ENCODE measurements around the gene RWDD2A.

The RWDD2A gene

GRCh38 chr6:83218646-83219045 lies 25.5 kb downstream of the RWDD2A start:
- DNase-seq (ENCODE audit: low read depth in 2 of 2) = no peak
- H3K4me3 ChIP-seq (replicated peaks in 1 of 2; ENCODE audit: low read depth in 2 of 2, low read length in 2 of 2) = no peak overlapping the region
- TF ChIP-seq, protein P1, sequence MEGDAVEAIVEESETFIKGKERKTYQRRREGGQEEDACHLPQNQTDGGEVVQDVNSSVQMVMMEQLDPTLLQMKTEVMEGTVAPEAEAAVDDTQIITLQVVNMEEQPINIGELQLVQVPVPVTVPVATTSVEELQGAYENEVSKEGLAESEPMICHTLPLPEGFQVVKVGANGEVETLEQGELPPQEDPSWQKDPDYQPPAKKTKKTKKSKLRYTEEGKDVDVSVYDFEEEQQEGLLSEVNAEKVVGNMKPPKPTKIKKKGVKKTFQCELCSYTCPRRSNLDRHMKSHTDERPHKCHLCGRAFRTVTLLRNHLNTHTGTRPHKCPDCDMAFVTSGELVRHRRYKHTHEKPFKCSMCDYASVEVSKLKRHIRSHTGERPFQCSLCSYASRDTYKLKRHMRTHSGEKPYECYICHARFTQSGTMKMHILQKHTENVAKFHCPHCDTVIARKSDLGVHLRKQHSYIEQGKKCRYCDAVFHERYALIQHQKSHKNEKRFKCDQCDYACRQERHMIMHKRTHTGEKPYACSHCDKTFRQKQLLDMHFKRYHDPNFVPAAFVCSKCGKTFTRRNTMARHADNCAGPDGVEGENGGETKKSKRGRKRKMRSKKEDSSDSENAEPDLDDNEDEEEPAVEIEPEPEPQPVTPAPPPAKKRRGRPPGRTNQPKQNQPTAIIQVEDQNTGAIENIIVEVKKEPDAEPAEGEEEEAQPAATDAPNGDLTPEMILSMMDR (IDR thresholded peaks at IDR 0.05; ENCODE audit: low read depth, low read length) = no peak

DNA sequence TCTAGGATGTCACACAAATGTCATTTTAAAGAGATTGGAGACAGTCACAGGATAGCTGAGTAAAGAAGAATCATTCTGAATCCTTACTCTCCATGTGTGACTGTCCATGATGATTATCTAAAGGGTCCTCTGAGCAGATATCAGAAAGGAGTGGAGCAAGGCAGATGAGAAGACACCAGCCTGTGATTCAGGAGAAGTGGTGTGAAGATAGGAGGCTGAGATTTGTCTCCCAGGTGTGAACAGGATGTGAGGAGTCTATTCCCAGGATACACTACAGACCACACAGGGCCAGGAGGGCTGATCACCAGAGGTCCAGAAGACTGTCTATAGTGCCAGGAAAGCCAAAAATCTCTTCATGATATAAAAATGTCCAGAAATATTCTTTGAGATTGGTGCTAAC lies 27.0 kb downstream of the RWDD2A start:
- TF ChIP-seq, protein P1 (IDR thresholded peaks at IDR 0.05; ENCODE audit: low read depth, low read length) = no peak
- no peak for DNase-seq (ENCODE audit: low read depth in 2 of 2)
- no peak overlapping the region for H3K4me3 ChIP-seq (replicated peaks in 1 of 2; ENCODE audit: low read depth in 2 of 2, low read length in 2 of 2)

- peak in 1 of 2 donors; percentile 35 for DNase-seq (ENCODE audit: low read depth in 2 of 2)
- TF ChIP-seq, protein P1 (IDR thresholded peaks at IDR 0.05; ENCODE audit: low read depth, low read length) = no peak
- no peak overlapping the region for H3K4me3 ChIP-seq (replicated peaks in 1 of 2; ENCODE audit: low read depth in 2 of 2, low read length in 2 of 2)
Observed at GRCh38 chr6:83221276-83221675, 28.1 kb downstream of the RWDD2A start.

- peak; percentile 71 to 72 for DNase-seq (ENCODE audit: low read depth in 2 of 2)
- TF ChIP-seq, protein P1 (IDR thresholded peaks at IDR 0.05; ENCODE audit: low read depth, low read length) = peak; percentile 35
- no peak overlapping the region for H3K4me3 ChIP-seq (replicated peaks in 1 of 2; ENCODE audit: low read depth in 2 of 2, low read length in 2 of 2)
Observed at GRCh38 chr6:83221889-83222479, 28.8 kb downstream of the RWDD2A start.

- peak in 1 of 2 donors; percentile 33 for DNase-seq (ENCODE audit: low read depth in 2 of 2)
- TF ChIP-seq, protein P1 (IDR thresholded peaks at IDR 0.05; ENCODE audit: low read depth, low read length) = no peak
- H3K4me3 ChIP-seq (replicated peaks in 1 of 2; ENCODE audit: low read depth in 2 of 2, low read length in 2 of 2) = no peak overlapping the region
Observed at GRCh38 chr6:83226517-83226916, 33.4 kb downstream of the RWDD2A start.

- no peak overlapping the region for H3K4me3 ChIP-seq (replicated peaks in 1 of 2; ENCODE audit: low read depth in 2 of 2, low read length in 2 of 2)
- DNase-seq (ENCODE audit: low read depth in 2 of 2) = peak; percentile 57 to 72
- TF ChIP-seq, protein P1 (IDR thresholded peaks at IDR 0.05; ENCODE audit: low read depth, low read length) = no peak
Observed at GRCh38 chr6:83231146-83231545, 38.0 kb downstream of the RWDD2A start.

DNA sequence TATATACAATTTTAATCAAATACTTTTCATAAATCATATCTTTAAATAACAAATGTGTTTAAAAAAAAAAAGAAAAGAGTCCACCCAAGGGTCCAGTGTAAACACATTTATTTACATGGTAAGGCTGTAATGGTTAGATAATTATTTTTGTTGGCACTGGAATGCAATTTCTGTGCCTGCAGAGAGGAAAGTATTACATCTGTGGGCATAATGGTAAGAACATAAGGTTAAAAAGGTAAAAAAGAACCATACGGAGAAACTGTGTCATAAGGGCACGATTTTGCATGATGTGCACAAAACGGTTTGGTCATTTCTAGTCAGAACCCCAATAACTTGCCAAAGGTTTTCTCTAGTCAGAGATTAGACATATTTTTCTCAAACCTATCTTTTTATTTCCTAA lies 54.3 kb downstream of the RWDD2A start:
- H3K4me3 ChIP-seq (replicated peaks in 1 of 2; ENCODE audit: low read depth in 2 of 2, low read length in 2 of 2) = no peak overlapping the region
- DNase-seq (ENCODE audit: low read depth in 2 of 2) = peak in 1 of 2 donors; percentile 11
- TF ChIP-seq, protein P1 (IDR thresholded peaks at IDR 0.05; ENCODE audit: low read depth, low read length) = no peak

All from cardiac fibroblast (primary cell).